Activated B cell treated with CpG ODN at 0.5 μM for 24 hours (primary cell): ENCODE results near the gene PPT2. TPM values are rescaled to one million over a fixed set of nuclear protein-coding genes. Genes with fewer than 3 reads are reported as not detected.

Experiments used
- ATAC-seq: fragments of 200-7000 bp; cut with Tn5 transposase; one replicate; pipeline ENCODE4 v1.10.0; 2021; ENCODE audit warnings: low read depth, mild to moderate bottlenecking, moderate library complexity
- CTCF ChIA-PET: fragments of 350-600 bp; sonication (Branson Sonifier 250); formaldehyde crosslinking; loops from one replicate; lab custom pipeline; 2021; ENCODE audit warnings: antibody characterized with exemption; lab: Charles Lee
- POLR2A ChIA-PET: fragments of 350-600 bp; sonication (Branson Sonifier 250); formaldehyde crosslinking; loops from one replicate; lab custom pipeline; 2021; ENCODE audit warnings: antibody characterized with exemption; lab: Charles Lee
- DNase-seq: peaks from one replicate; pipeline ENCODE4 v3.0.0; 2022
- H3K27ac Mint-ChIP-seq: one replicate; pipeline ENCODE4 v1.8.0; 2020; ENCODE audit warnings: mixed read lengths
- H3K27me3 Mint-ChIP-seq: one replicate; pipeline ENCODE4 v1.8.0; 2021; ENCODE audit warnings: mixed read lengths
- H3K36me3 Mint-ChIP-seq: one replicate; pipeline ENCODE4 v1.8.0; 2021; ENCODE audit warnings: low read depth, mixed read lengths
- H3K4me1 Mint-ChIP-seq: one replicate; pipeline ENCODE4 v1.8.0; 2021; ENCODE audit warnings: mixed read lengths
- H3K4me3 Mint-ChIP-seq: one replicate; pipeline ENCODE4 v1.8.0; 2020; ENCODE audit warnings: mild to moderate bottlenecking, mixed read lengths
- H3K9me3 Mint-ChIP-seq: one replicate; pipeline ENCODE4 v1.8.0; 2020; ENCODE audit warnings: mixed read lengths
- intact Hi-C: fragments of 100-400 bp; cut with micrococcal nuclease; formaldehyde crosslinking; loops from one replicate; pipeline ENCODE4 v1.15.1; 2024
- total RNA-seq: library from RNA; stranded (reverse); gene quantifications from 2 replicates; pipeline ENCODE4 v1.2.3, GENCODE V29; 2022
- TF ChIP-seq, protein P1 (sequence below): fragments of 200-600 bp; IDR thresholded peaks from one replicate; pipeline ENCODE4 v1.8.0; 2022; ENCODE audit warnings: antibody characterized with exemption, mild to moderate bottlenecking

The PPT2 gene
- total RNA-seq, 1 donor from 2014 or later, result 3.0 TPM

GRCh38 chr6:32212076-32212760 is 58.3 kb downstream of the PPT2 start:
- Mint-ChIP-seq H3K9me3 (no peaks in the 10 kb centered on the region), H3K36me3 (no peaks in the 10 kb centered on the region), H3K27me3 (no peaks in the 10 kb centered on the region), H3K4me1 (peaks cover 10% of the 10 kb centered on the region), H3K27ac (no peak overlapping the region), H3K4me3 (no peak overlapping the region)
- TF ChIP-seq, protein P1, sequence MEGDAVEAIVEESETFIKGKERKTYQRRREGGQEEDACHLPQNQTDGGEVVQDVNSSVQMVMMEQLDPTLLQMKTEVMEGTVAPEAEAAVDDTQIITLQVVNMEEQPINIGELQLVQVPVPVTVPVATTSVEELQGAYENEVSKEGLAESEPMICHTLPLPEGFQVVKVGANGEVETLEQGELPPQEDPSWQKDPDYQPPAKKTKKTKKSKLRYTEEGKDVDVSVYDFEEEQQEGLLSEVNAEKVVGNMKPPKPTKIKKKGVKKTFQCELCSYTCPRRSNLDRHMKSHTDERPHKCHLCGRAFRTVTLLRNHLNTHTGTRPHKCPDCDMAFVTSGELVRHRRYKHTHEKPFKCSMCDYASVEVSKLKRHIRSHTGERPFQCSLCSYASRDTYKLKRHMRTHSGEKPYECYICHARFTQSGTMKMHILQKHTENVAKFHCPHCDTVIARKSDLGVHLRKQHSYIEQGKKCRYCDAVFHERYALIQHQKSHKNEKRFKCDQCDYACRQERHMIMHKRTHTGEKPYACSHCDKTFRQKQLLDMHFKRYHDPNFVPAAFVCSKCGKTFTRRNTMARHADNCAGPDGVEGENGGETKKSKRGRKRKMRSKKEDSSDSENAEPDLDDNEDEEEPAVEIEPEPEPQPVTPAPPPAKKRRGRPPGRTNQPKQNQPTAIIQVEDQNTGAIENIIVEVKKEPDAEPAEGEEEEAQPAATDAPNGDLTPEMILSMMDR, result no peak
- intact Hi-C loops, result no loop called here
- ChIA-PET CTCF (interaction anchor here (0.8 kb wide), 1 partner anchor 93 kb away, joined by 4 read pairs; no protein-coding TSS in a partner anchor), POLR2A (interaction anchor here (1.0 kb wide), 1 partner anchor 17 kb away, joined by 3 read pairs; no protein-coding TSS in a partner anchor)
- no peak for DNase-seq
- no peak for ATAC-seq

Other genes starting within 250 kb of the PPT2 start
- gene C2, start 226.4 kb upstream of the PPT2 start, total RNA-seq, result 0.78 and 0.95 TPM in 2 replicates
- 0.29 TPM in 1 of 2 replicates, not detected in the other for gene CFB, start 208.0 kb upstream of the PPT2 start, total RNA-seq
- gene NELFE, start 195.2 kb upstream of the PPT2 start, total RNA-seq, result 57.9 and 63.3 TPM in 2 replicates
- gene SKIC2, start 195.0 kb upstream of the PPT2 start, total RNA-seq, result 95.8 and 102 TPM in 2 replicates
- gene DXO, start 182.0 kb upstream of the PPT2 start, total RNA-seq, result 23.7 and 29.4 TPM in 2 replicates
- 4.6 and 6.8 TPM in 2 replicates for gene C4A, start 172.1 kb upstream of the PPT2 start, total RNA-seq
- gene C4B, start 139.3 kb upstream of the PPT2 start, total RNA-seq, result 5.1 and 5.3 TPM in 2 replicates
- 0.10 TPM in 1 of 2 replicates, not detected in the other for gene CYP21A2, start 115.7 kb upstream of the PPT2 start, total RNA-seq
- gene TNXB, start 44.8 kb upstream of the PPT2 start, total RNA-seq, result 5.9 and 12.4 TPM in 2 replicates
- gene ATF6B, start 25.9 kb upstream of the PPT2 start, total RNA-seq, result 144 and 148 TPM in 2 replicates
- 4.1 and 4.4 TPM in 2 replicates for gene FKBPL, start 23.9 kb upstream of the PPT2 start, total RNA-seq
- gene PRRT1, start 2.2 kb upstream of the PPT2 start, total RNA-seq, result not detected in 2 replicates
- gene EGFL8, start 10.5 kb downstream of the PPT2 start, total RNA-seq, result 2.2 and 3.4 TPM in 2 replicates
- gene AGPAT1, start 21.9 kb downstream of the PPT2 start, total RNA-seq, result 26.4 and 27.0 TPM in 2 replicates
- 39.7 and 41.8 TPM in 2 replicates for gene RNF5, start 24.3 kb downstream of the PPT2 start, total RNA-seq
- gene AGER, start 30.1 kb downstream of the PPT2 start, total RNA-seq, result 23.5 and 30.8 TPM in 2 replicates
- 134 and 153 TPM in 2 replicates for gene PBX2, start 36.1 kb downstream of the PPT2 start, total RNA-seq
- 185 and 199 TPM in 2 replicates for gene GPSM3, start 38.5 kb downstream of the PPT2 start, total RNA-seq
- gene NOTCH4, start 69.9 kb downstream of the PPT2 start, total RNA-seq, result 3.3 and 4.0 TPM in 2 replicates
- not detected in 2 replicates for gene TSBP1, start 217.8 kb downstream of the PPT2 start, total RNA-seq